GM12878 (cell line): ENCODE results near the gene GTSE1. TPM values are rescaled to one million over a fixed set of nuclear protein-coding genes. Genes with fewer than 3 reads are reported as not detected.

Experiments
- ATAC-seq: fragments of 200-7000 bp; cut with Tn5 transposase; 3 replicates; pipeline ENCODE4 v1.9.1; 2020; ENCODE audit warnings: mild to moderate bottlenecking, moderate library complexity
- BruUV-seq: library from RNA; stranded (reverse); fragments of 400-500 nt; replicated peaks from 2 replicates; lab custom pipeline; 2021; lab: Mats Ljungman, UMichigan
- CTCF ChIA-PET: fragments of 300-600 bp; sonication (Branson Sonifier 250); formaldehyde crosslinking; extraction: SDS; loops from one replicate; lab custom pipeline; 2021; ENCODE audit warnings: inconsistent platforms; lab: Yijun Ruan, JAX
- POLR2A ChIA-PET: fragments of 350-600 bp; formaldehyde crosslinking; extraction: SDS; loops from one replicate; lab custom pipeline; 2021; ENCODE audit warnings: inconsistent platforms; lab: Charles Lee
- RAD21 ChIA-PET: fragments of 300-600 bp; sonication (Branson Sonifier 250); formaldehyde crosslinking; loops from one replicate; lab custom pipeline; 2023; ENCODE audit warnings: antibody characterized with exemption; ENCODE audit not compliant: unreplicated experiment; lab: Charles Lee
- SMC1A ChIA-PET: fragments of 300-600 bp; sonication (Branson Sonifier 250); formaldehyde crosslinking; loops from one replicate; lab custom pipeline; 2023; ENCODE audit not compliant: unreplicated experiment, uncharacterized antibody; lab: Charles Lee
- DNase-seq: peaks from one replicate; pipeline ENCODE4 v3.0.0-alpha.2; 2011; ENCODE audit warnings: low read depth, low spot score
- FAIRE-seq: peaks from 3 replicates; lab custom pipeline; 2011; peaks lifted over from hg19 to GRCh38; lab: Jason Lieb, UNC
- H2AFZ ChIP-seq: 2 replicates; pipeline ENCODE4 v1.6.0; 2011; ENCODE audit warnings: low read depth, low read length, control low read depth; ENCODE audit not compliant: control insufficient read depth
- H3K27ac ChIP-seq: 2 replicates; pipeline ENCODE4 v1.5.1; 2011; ENCODE audit warnings: control low read depth; ENCODE audit not compliant: control insufficient read depth, insufficient read depth
- H3K27me3 ChIP-seq, 2 experiments: replicated peaks in 1 of 2; 2 replicates each; pipeline versions ENCODE4 v1.6.0 to v1.6.1; 2011; ENCODE audit warnings: low read length in 1 of 2; ENCODE audit not compliant: control insufficient read depth in 2 of 2, insufficient read depth in 2 of 2
- H3K36me3 ChIP-seq, 2 experiments: 2 replicates each; pipeline ENCODE4 v1.5.1; 2011; ENCODE audit warnings: low read length in 1 of 2; ENCODE audit not compliant: control insufficient read depth in 2 of 2, insufficient read depth in 2 of 2
- H3K4me1 ChIP-seq: 2 replicates; pipeline ENCODE4 v1.6.1; 2011; ENCODE audit warnings: mild to moderate bottlenecking, low read length, moderate library complexity, mixed read lengths; ENCODE audit not compliant: control insufficient read depth, insufficient read depth
- H3K4me2 ChIP-seq: 2 replicates; pipeline ENCODE4 v1.6.0; 2011; ENCODE audit warnings: control low read depth; ENCODE audit not compliant: control insufficient read depth, insufficient read depth
- H3K4me3 ChIP-seq: fragments of 200-600 bp; sonication (generic); 2 replicates; pipeline ENCODE4 v1.5.1; 2016
- H3K79me2 ChIP-seq: 2 replicates; pipeline ENCODE4 v1.6.0; 2011; ENCODE audit warnings: low read length; ENCODE audit not compliant: control insufficient read depth, insufficient read depth
- H3K9ac ChIP-seq: 2 replicates; pipeline ENCODE4 v1.8.0; 2011; ENCODE audit warnings: low read length, control low read depth, mixed read lengths; ENCODE audit not compliant: control insufficient read depth, insufficient read depth
- H3K9me3 ChIP-seq: replicated peaks from 3 replicates; pipeline ENCODE4 v1.5.1; 2011; ENCODE audit warnings: mild to moderate bottlenecking, low read length; ENCODE audit not compliant: control insufficient read depth, insufficient read depth
- H4K20me1 ChIP-seq: 2 replicates; pipeline ENCODE4 v1.6.0; 2011; ENCODE audit not compliant: control insufficient read depth, insufficient read depth
- ESRRA ChIP-seq: IDR thresholded peaks from 2 replicates; pipeline ENCODE4 v1.6.1; 2012; ENCODE audit warnings: mild to moderate bottlenecking, low read length, improper control_type of control experiment
- FOXK2 ChIP-seq: fragments of 450-650 bp; IDR thresholded peaks from 2 replicates; pipeline ENCODE4 v1.6.1; 2017; ENCODE audit warnings: mild to moderate bottlenecking, moderate library complexity
- GATAD2B ChIP-seq: fragments of 450-650 bp; conservative IDR thresholded peaks from 2 replicates; pipeline ENCODE4 v1.6.1; 2017; ENCODE audit warnings: low read depth, mild to moderate bottlenecking, moderate library complexity
- HDAC6 ChIP-seq: fragments of 200-600 bp; sonication (generic); IDR thresholded peaks from one replicate; pipeline ENCODE4 v1.8.0; 2017; ENCODE audit warnings: antibody characterized with exemption; ENCODE audit not compliant: unreplicated experiment
- MEF2A ChIP-seq: IDR thresholded peaks from 2 replicates; pipeline ENCODE4 v1.6.1; 2011; ENCODE audit warnings: low read depth, mild to moderate bottlenecking, low read length, moderate library complexity; ENCODE audit not compliant: insufficient read depth
- NR2F1 ChIP-seq: fragments of 450-650 bp; conservative IDR thresholded peaks from 2 replicates; pipeline ENCODE4 v1.6.1; 2017; ENCODE audit warnings: mild to moderate bottlenecking
- POLR2A ChIP-seq: IDR thresholded peaks from 2 replicates; pipeline ENCODE4 v1.6.1; 2011; ENCODE audit warnings: low read depth, mild to moderate bottlenecking, low read length
- RAD51 ChIP-seq: fragments of 450-650 bp; IDR thresholded peaks from 2 replicates; pipeline ENCODE4 v1.6.1; 2016; ENCODE audit warnings: moderate library complexity, mild to moderate bottlenecking, inconsistent platforms
- RBBP5 ChIP-seq: fragments of 200-600 bp; sonication (generic); conservative IDR thresholded peaks from 2 replicates; pipeline ENCODE4 v1.6.1; 2016
- SPI1 ChIP-seq: IDR thresholded peaks from 2 replicates; pipeline ENCODE4 v1.6.1; 2011; ENCODE audit warnings: low read depth, mild to moderate bottlenecking, low read length, moderate library complexity, borderline replicate concordance; ENCODE audit not compliant: insufficient read depth
- ZNF207 ChIP-seq: fragments of 450-650 bp; IDR thresholded peaks from 2 replicates; pipeline ENCODE4 v1.6.1; 2014; ENCODE audit warnings: antibody characterized with exemption, mild to moderate bottlenecking, borderline replicate concordance
- ZNF622 ChIP-seq: fragments of 450-650 bp; IDR thresholded peaks from 2 replicates; pipeline ENCODE4 v1.6.1; 2017; ENCODE audit warnings: mild to moderate bottlenecking, inconsistent platforms
- WGBS: methylation state at CpG from one replicate; pipeline ENCODE4 v1.1.6; 2016; ENCODE audit warnings: low lambda C conversion rate; ENCODE audit not compliant: insufficient replicate concordance, insufficient coverage; ENCODE audit errors: missing lambda C conversion rate; 5-methylcytosine and 5-hydroxymethylcytosine counted together
- in situ Hi-C: fragments of 300-500 bp; cut with MboI; formaldehyde crosslinking; loops from 9 replicates; pipeline ENCODE4 v1.14.3; 2018; ENCODE audit warnings: mixed read lengths
- intact Hi-C: fragments of 100-400 bp; cut with micrococcal nuclease; formaldehyde crosslinking; loops from one replicate; pipeline ENCODE4 v1.14.2; 2022; ENCODE audit not compliant: unreplicated experiment
- polyA plus RNA-seq, 11 experiments: library from polyadenylated mRNA; depleted of rRNA in 4 of 11; unstranded in 6 of 11; stranded (reverse) in 5 of 11; fragments of >200 nt; fragmentation: Nextera tagmentation in 4 of 11; fragmentation: Illumina TruSeq in 1 of 11; extraction: Ambion mirVana in 4 of 11; extraction: Trizol in 1 of 11; gene quantifications; 1 replicate in 1 of 11; 2 replicates in 10 of 11; pipeline versions ENCODE4 v1.2.1 to v1.2.3, GENCODE V29; 2011 to 2016; ENCODE audit warnings: inconsistent platforms in 2 of 11, missing spikeins in 2 of 11, low read depth in 1 of 11
- total RNA-seq, 4 experiments: library from RNA; depleted of rRNA in 3 of 4; stranded (reverse); fragments of >200 nt in 3 of 4; fragmentation: Illumina TruSeq in 1 of 4; extraction: Trizol in 1 of 4; gene quantifications; 2 replicates each; pipeline versions ENCODE4 v1.2.1 to v1.2.3, GENCODE V29; 2013 to 2021
- TF ChIP-seq, protein P1 (sequence below): fragments of 150-350 bp; IDR thresholded peaks from 2 replicates; pipeline ENCODE4 v1.6.1; 2016; ENCODE audit warnings: low read depth, low read length
- TF ChIP-seq, protein P2 (sequence below): fragments of 450-650 bp; IDR thresholded peaks from 2 replicates; pipeline ENCODE4 v1.6.1; 2017; ENCODE audit warnings: borderline replicate concordance
- TF ChIP-seq, protein P3 (sequence below): fragments of 450-650 bp; IDR thresholded peaks from 2 replicates; pipeline ENCODE4 v1.6.1; 2018; ENCODE audit warnings: borderline replicate concordance, mild to moderate bottlenecking; ENCODE audit not compliant: partially characterized antibody

GTSE1 gene
- total and polyA plus RNA-seq, 10 of the 15 experiments (the other 5 are each of a cell fraction or from before 2014, with no cell fraction given) = 6.6 to 46.2 (median 32.3) TPM

DNA sequence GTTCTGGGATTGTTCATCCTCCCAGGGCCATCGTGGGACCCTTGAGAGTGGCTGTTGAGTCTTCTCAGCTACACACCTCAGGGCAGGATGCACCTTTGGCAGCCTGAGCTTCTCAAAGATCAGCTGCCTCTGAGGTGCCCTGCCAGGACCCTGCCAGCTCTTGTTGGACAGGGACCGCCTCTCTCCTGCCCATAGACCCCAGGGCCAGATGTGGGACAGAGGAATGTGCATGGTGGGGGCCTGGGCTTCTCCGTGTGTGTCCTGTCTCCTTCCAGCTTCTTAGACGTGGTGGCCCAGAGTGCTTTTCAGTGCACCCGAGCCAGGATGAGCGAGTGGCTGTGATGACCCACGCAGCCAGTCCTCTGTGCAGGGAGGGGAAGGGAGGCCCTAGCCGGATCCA, 32.9 kb downstream of the GTSE1 start (continued):
- TF ChIP-seq, protein P1, sequence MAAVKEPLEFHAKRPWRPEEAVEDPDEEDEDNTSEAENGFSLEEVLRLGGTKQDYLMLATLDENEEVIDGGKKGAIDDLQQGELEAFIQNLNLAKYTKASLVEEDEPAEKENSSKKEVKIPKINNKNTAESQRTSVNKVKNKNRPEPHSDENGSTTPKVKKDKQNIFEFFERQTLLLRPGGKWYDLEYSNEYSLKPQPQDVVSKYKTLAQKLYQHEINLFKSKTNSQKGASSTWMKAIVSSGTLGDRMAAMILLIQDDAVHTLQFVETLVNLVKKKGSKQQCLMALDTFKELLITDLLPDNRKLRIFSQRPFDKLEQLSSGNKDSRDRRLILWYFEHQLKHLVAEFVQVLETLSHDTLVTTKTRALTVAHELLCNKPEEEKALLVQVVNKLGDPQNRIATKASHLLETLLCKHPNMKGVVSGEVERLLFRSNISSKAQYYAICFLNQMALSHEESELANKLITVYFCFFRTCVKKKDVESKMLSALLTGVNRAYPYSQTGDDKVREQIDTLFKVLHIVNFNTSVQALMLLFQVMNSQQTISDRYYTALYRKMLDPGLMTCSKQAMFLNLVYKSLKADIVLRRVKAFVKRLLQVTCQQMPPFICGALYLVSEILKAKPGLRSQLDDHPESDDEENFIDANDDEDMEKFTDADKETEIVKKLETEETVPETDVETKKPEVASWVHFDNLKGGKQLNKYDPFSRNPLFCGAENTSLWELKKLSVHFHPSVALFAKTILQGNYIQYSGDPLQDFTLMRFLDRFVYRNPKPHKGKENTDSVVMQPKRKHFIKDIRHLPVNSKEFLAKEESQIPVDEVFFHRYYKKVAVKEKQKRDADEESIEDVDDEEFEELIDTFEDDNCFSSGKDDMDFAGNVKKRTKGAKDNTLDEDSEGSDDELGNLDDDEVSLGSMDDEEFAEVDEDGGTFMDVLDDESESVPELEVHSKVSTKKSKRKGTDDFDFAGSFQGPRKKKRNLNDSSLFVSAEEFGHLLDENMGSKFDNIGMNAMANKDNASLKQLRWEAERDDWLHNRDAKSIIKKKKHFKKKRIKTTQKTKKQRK = no peak
- TF ChIP-seq ESRRA = no peak

DNA sequence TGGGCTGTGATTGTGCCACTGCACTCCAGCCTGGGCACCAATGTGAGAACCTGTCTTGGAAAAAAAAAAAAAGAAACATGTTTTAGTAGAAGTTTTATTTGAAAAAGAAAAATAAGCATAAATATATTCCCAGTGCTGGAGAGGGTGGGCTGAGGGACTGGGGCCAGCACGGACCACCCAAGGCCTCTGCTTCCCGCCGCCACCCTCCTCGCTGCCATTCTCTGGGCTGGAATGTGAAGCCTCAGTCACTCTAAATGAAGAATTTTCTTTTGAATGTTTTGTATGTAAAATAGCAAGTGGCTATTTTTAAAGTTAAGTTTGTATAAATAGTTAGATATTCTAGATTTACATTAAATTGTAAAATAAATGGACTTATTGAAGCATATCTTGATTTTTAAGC, 33.8 kb downstream of the GTSE1 start:
- H3K27me3 ChIP-seq = no peaks in the 10 kb centered on the region
- no peak for DNase-seq
- in situ Hi-C loops = no loop called here
- H3K9ac ChIP-seq = no peak overlapping the region
- CTCF ChIA-PET = interaction anchor here (1.1 kb wide), 1 partner anchor 214 kb away, joined by 3 read pairs; no protein-coding TSS in a partner anchor
- no peak overlapping the region for H3K4me3 ChIP-seq
- H3K9me3 ChIP-seq = no peaks in the 10 kb centered on the region
- H4K20me1 ChIP-seq = no peaks in the 10 kb centered on the region
- H3K4me1 ChIP-seq = 0 out of 2 replicates have a peak, but pooled peaks cover 4% of the 10 kb centered on the region
- ATAC-seq = no peak
- RAD21 ChIA-PET = no interaction called here
- no peaks in the 10 kb centered on the region; the same call in 1 of the 2 replicates for H3K79me2 ChIP-seq
- H3K36me3 ChIP-seq = peaks cover 26 to 36% of the 10 kb centered on the region in 2 experiments
- FAIRE-seq = no peak
- no peak overlapping the region for H3K4me2 ChIP-seq
- SMC1A ChIA-PET = no interaction called here
- no peak overlapping the region for H2AFZ ChIP-seq
- intact Hi-C loops = no loop called here
- BruUV-seq = no TSS peak
- H3K27ac ChIP-seq = no peak overlapping the region
- 97% methylated on average over 4 of the region's 4 CpGs for WGBS
- POLR2A ChIA-PET = interaction anchor here (0.6 kb wide), 1 partner anchor 19 kb away, joined by 3 read pairs; no protein-coding TSS in a partner anchor
- TF ChIP-seq SPI1 (no peak), POLR2A (no peak), RAD51 (no peak), HDAC6 (no peak), NR2F1 (no peak), FOXK2 (no peak), RBBP5 (no peak), MEF2A (no peak), ZNF622 (no peak), GATAD2B (no peak), ZNF207 (no peak)
- TF ChIP-seq, protein P2, sequence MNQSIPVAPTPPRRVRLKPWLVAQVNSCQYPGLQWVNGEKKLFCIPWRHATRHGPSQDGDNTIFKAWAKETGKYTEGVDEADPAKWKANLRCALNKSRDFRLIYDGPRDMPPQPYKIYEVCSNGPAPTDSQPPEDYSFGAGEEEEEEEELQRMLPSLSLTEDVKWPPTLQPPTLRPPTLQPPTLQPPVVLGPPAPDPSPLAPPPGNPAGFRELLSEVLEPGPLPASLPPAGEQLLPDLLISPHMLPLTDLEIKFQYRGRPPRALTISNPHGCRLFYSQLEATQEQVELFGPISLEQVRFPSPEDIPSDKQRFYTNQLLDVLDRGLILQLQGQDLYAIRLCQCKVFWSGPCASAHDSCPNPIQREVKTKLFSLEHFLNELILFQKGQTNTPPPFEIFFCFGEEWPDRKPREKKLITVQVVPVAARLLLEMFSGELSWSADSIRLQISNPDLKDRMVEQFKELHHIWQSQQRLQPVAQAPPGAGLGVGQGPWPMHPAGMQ = no peak
- TF ChIP-seq, protein P3, sequence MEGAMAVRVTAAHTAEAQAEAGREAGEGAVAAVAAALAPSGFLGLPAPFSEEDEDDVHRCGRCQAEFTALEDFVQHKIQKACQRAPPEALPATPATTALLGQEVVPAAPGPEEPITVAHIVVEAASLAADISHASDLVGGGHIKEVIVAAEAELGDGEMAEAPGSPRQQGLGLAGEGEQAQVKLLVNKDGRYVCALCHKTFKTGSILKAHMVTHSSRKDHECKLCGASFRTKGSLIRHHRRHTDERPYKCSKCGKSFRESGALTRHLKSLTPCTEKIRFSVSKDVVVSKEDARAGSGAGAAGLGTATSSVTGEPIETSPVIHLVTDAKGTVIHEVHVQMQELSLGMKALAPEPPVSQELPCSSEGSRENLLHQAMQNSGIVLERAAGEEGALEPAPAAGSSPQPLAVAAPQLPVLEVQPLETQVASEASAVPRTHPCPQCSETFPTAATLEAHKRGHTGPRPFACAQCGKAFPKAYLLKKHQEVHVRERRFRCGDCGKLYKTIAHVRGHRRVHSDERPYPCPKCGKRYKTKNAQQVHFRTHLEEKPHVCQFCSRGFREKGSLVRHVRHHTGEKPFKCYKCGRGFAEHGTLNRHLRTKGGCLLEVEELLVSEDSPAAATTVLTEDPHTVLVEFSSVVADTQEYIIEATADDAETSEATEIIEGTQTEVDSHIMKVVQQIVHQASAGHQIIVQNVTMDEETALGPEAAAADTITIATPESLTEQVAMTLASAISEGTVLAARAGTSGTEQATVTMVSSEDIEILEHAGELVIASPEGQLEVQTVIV = no peak
